ENCODE results near the gene ZNF490.
"Not testable (repeated sequence)": the region's sequence is repeated elsewhere in the genome, so short reads cannot be mapped to it uniquely, and the experiment has no call there.

Gene ZNF490

DNA sequence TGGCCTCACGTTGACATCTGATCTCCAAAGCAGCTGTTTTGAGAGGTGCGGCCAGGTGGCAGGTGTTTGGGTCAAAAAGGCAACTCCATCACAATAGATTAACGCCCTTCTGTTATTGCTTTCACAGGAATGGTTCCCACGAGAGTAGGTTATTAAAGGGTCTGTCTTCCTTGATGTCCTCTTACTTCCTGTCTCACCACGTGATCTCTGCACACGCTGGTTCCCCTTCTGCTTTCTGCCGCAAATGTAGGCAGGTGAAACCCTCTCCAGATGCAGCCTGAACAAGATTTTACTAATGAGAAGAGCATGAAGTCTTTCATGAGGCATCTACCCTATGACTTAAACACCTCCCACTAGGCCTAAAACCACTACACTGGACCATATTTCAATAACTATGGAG is 36.6 kb downstream of the ZNF490 start:
- no peak for DNase-seq (ENCODE audit: low read depth)
- in situ Hi-C loops (cut with HindIII; ENCODE audit: low sequenced_read_pairs), result no loop called here
- TF ChIP-seq, protein P1, sequence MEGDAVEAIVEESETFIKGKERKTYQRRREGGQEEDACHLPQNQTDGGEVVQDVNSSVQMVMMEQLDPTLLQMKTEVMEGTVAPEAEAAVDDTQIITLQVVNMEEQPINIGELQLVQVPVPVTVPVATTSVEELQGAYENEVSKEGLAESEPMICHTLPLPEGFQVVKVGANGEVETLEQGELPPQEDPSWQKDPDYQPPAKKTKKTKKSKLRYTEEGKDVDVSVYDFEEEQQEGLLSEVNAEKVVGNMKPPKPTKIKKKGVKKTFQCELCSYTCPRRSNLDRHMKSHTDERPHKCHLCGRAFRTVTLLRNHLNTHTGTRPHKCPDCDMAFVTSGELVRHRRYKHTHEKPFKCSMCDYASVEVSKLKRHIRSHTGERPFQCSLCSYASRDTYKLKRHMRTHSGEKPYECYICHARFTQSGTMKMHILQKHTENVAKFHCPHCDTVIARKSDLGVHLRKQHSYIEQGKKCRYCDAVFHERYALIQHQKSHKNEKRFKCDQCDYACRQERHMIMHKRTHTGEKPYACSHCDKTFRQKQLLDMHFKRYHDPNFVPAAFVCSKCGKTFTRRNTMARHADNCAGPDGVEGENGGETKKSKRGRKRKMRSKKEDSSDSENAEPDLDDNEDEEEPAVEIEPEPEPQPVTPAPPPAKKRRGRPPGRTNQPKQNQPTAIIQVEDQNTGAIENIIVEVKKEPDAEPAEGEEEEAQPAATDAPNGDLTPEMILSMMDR (IDR thresholded peaks at IDR 0.05; ENCODE audit: low read depth, low read length, missing control alignments), result no peak
- no peak overlapping the region for H3K4me3 ChIP-seq (ENCODE audit: low read depth, low read length)

DNA sequence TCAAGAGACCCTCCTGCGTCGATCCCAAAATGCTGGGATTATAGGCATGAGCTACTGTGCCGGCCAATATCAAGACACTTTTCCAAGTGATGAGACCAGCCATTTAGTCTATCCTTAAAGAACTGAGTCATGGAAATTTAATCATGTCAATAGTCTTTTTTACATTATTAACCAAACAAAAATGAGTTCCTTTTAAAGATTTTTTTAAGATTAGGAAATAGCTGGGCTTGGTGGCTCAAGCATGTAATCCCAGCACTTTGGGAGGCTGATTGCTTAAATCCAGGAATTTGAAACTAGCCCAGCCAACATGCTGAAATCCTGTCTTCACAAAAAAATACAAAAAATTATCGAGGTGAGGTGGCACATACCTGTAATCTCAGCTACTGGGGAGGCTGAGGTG is 42.7 kb downstream of the ZNF490 start:
- H3K4me3 ChIP-seq (ENCODE audit: low read depth, low read length), result no peak overlapping the region
- TF ChIP-seq, protein P1 (IDR thresholded peaks at IDR 0.05; ENCODE audit: low read depth, low read length, missing control alignments), result no peak
- in situ Hi-C loops (cut with HindIII; ENCODE audit: low sequenced_read_pairs), result no loop called here
- DNase-seq (ENCODE audit: low read depth), result no peak

DNA sequence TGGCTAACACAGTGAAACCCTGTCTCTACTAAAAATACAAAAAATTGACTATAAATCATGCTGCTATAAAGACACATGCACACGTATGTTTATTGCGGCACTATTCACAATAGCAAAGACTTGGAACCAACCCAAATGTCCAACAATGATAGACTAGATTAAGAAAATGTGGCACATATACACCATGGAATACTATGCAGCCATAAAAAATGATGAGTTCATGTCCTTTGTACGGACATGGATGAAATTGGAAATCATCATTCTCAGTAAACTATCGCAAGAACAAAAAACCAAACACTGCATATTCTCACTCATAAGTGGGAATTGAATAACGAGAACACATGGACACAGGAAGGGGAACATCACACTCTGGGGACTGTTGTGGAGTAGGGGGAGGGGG is 44.2 kb downstream of the ZNF490 start:
- DNase-seq (ENCODE audit: low read depth); H3K4me3 ChIP-seq (ENCODE audit: low read depth, low read length); in situ Hi-C loops (cut with HindIII; ENCODE audit: low sequenced_read_pairs): not testable (repeated sequence)

DNA sequence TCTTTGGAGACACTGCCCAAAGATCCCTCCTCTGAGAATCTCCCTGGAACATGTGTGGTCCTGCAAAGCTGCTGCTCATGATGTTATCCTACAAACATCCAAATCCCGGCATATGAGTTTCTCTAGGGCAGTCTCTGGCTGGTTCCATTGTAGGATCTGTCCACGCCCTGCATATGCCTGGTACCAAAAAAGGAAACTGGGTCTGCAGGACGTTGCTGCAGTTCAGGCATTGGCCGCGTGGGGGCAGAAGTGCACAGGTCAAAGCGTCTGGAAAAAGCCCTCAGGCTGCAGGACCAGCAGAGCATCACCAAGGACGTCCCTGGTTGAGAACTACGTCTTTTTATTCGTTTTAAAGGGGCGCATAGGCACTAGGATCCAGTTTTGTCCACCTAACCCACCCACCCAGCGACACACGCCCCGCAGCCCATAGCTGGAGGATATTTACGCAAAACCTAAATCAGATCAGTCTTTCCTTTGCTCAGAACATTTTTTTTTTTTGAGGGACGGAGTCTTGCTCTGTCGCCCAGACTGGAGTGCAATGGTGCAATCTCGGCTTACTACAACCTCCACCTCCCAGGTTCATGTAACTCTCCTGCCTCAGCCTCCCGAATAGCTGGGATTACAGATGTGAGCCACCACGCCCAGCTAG is 46.5 kb downstream of the ZNF490 start:
- no peak overlapping the region for H3K4me3 ChIP-seq (ENCODE audit: low read depth, low read length)
- in situ Hi-C loops (cut with HindIII; ENCODE audit: low sequenced_read_pairs), result no loop called here
- DNase-seq (ENCODE audit: low read depth), result peak; percentile 67
- TF ChIP-seq, protein P1 (IDR thresholded peaks at IDR 0.05; ENCODE audit: low read depth, low read length, missing control alignments), result peak; percentile 96

DNA sequence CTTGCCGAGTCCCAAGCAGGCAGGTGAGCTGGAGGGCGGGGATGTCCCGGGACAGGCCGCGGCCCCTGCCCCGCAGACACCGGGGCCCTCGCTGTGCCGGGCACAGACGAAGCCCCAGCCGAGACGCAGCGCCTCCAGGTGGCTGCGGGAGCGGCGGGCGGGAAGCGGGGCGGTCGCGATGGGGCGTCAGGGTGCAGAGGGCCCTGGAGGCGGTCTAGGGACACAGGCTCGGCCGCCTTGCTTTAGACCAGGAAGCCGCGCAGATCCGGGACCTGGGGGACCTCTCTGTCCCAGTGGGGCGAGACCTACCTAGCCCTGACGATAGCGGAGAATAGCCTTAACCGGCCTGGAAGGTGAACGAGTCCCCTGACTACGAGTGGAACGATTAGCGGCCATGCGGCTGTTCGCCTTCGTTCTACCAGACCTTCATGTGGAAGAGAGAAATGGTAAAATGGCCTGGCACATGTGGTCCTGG is 55.1 kb downstream of the ZNF490 start:
- no peak overlapping the region for H3K4me3 ChIP-seq (ENCODE audit: low read depth, low read length)
- DNase-seq (ENCODE audit: low read depth), result no peak
- in situ Hi-C loops (cut with HindIII; ENCODE audit: low sequenced_read_pairs), result no loop called here
- TF ChIP-seq, protein P1 (IDR thresholded peaks at IDR 0.05; ENCODE audit: low read depth, low read length, missing control alignments), result no peak

DNA sequence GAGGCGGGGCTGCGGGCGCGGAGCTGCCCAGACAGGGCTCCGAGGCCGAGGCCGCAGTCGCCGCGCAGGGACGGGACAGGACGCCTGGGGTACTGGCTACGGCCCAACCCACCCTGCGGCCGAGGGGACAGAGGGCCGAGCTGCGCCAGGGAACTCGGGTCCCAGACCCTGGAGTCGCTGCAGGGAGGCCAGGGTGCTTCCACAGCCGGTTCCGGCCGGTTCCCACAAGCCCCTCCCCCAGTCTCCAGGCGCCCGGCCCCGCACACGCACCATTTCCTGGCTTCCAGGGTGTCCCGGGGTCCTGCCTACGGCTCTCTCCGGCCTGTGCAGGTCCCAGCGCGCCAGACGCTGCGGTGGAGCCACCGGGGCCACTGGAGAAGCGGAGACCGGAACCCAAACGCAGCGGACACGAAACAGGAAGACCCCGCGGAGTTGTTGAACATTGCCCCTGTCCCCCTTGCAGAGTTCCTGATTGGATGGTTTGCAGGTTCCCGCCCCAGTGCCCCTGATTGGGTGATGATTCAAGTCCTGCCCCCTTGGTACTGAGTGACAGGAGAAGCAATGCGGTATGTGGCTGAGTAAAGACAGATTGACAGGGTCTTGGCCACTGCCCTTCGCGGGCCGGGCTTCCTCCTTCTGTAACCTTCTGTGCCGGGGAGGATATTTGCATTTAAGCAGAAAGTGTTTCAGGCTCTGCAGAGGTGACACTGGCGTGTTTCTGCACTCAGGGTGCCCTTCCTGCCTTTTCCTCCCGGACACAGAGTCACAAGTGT is 59.4 kb downstream of the ZNF490 start, which contains the start of gene ZNF564:
Gene ZNF564 (minus strand): TSS at position 423 of the 773 bp plus-strand sequence. CDS start 150 bp downstream, at position 273.
- in situ Hi-C loops (cut with HindIII; ENCODE audit: low sequenced_read_pairs), result no loop called here
- DNase-seq (ENCODE audit: low read depth), result peak; percentile 94
- TF ChIP-seq, protein P1 (IDR thresholded peaks at IDR 0.05; ENCODE audit: low read depth, low read length, missing control alignments), result no peak
- peak within 1 kb of the TSS; percentile 72 for H3K4me3 ChIP-seq (ENCODE audit: low read depth, low read length)

DNA sequence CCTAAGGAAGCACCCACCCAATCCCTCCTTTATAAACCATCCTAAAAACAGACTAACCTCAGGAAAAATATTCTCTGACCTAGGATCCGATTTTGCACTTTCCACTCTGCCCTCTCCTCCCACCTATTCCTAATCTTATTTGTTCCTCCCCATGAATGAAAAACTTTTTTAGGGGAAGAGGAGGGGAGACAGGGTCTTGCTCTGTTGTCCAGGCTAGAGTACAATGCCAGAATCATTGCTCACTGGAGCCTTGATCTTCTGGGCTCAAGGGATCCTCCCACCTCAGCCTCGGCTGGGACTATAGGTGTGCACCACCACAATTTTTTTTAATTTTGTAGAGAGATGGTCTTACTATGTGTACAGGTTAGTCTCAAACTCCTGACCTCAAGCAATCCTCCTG is 63.7 kb downstream of the ZNF490 start:
- DNase-seq (ENCODE audit: low read depth), result no peak
- H3K4me3 ChIP-seq (ENCODE audit: low read depth, low read length), result no peak overlapping the region
- in situ Hi-C loops (cut with HindIII; ENCODE audit: low sequenced_read_pairs), result no loop called here
- TF ChIP-seq, protein P1 (IDR thresholded peaks at IDR 0.05; ENCODE audit: low read depth, low read length, missing control alignments), result no peak

Data from astrocyte of the cerebellum (primary cell).